ELF-1 (cell line): ENCODE measurements around the gene TBC1D22A.

Source experiments
- DNase-seq: peaks from one replicate; pipeline ENCODE4 v3.0.0-alpha.2; 2016; ENCODE audit warnings: low read depth, low spot score

TBC1D22A gene

GRCh38 chr22:47153854-47154525, 391.5 kb downstream of the TBC1D22A start:
- DNase-seq: no peak

GRCh38 chr22:47154621-47155081, 392.2 kb downstream of the TBC1D22A start:
- no peak for DNase-seq

GRCh38 chr22:47155131-47155885, 392.9 kb downstream of the TBC1D22A start:
- no peak for DNase-seq

- no peak for DNase-seq
Measured at GRCh38 chr22:47155912-47156311, 393.5 kb downstream of the TBC1D22A start.

- DNase-seq: no peak
Measured at GRCh38 chr22:47156352-47157092, 394.1 kb downstream of the TBC1D22A start.

- DNase-seq: no peak
Measured at GRCh38 chr22:47157093-47157420, 394.6 kb downstream of the TBC1D22A start.

GRCh38 chr22:47157486-47158270, 395.2 kb downstream of the TBC1D22A start:
- no peak for DNase-seq

GRCh38 chr22:47158457-47158856, 396.0 kb downstream of the TBC1D22A start:
- no peak for DNase-seq

- no peak for DNase-seq
Measured at GRCh38 chr22:47159592-47159991, 397.1 kb downstream of the TBC1D22A start.

GRCh38 chr22:47160141-47160541, 397.7 kb downstream of the TBC1D22A start:
- DNase-seq: no peak

- no peak for DNase-seq
Measured at GRCh38 chr22:47160781-47161520, 398.5 kb downstream of the TBC1D22A start.

GRCh38 chr22:47161631-47162030, 399.2 kb downstream of the TBC1D22A start:
- no peak for DNase-seq

- no peak for DNase-seq
Measured at GRCh38 chr22:47162865-47163264, 400.4 kb downstream of the TBC1D22A start.

- DNase-seq: no peak
Measured at GRCh38 chr22:47163481-47163855, 401.0 kb downstream of the TBC1D22A start.

- no peak for DNase-seq
Measured at GRCh38 chr22:47163856-47164513, 401.5 kb downstream of the TBC1D22A start.

- peak; percentile 24 for DNase-seq
Measured at GRCh38 chr22:47164514-47165337, 402.3 kb downstream of the TBC1D22A start.

GRCh38 chr22:47165338-47166032, 403.0 kb downstream of the TBC1D22A start:
- no peak for DNase-seq

- DNase-seq: no peak
Measured at GRCh38 chr22:47166033-47166404, 403.6 kb downstream of the TBC1D22A start.

GRCh38 chr22:47166446-47167016, 404.1 kb downstream of the TBC1D22A start:
- DNase-seq: no peak
